ENCODE data around the gene PRDM7. TPM values are rescaled to one million over a fixed set of nuclear protein-coding genes. Genes with fewer than 3 reads are reported as not detected.

Gene PRDM7
- polyA plus RNA-seq, 2 of the 4 experiments (the other 2 are of a cell fraction), result not detected

- Histone ChIP-seq H3K4me3 (peak overlapping the region; percentile 76), H3K4me1 (peaks cover 34% of the 10 kb centered on the region), H3K4me2 (peak overlapping the region; percentile 87), H3K9me3 (no peaks in the 10 kb centered on the region), H3K27ac (peak overlapping the region; percentile 88 to 98)
- ATAC-seq (no peak), FAIRE-seq (no peak), DNase-seq (ENCODE audit: low read depth in 1 of 2, low spot score in 1 of 2) (no peak)
- 25% methylated on average over 9 of the region's 9 CpGs for WGBS (ENCODE audit: missing lambda C conversion rate)
- POLR2A ChIA-PET, result interaction anchor here (0.7 to 2.5 kb wide), 4 partner anchors 11 to 98 kb away, joined by 3 to 17 read pairs (median 4); partner anchors contain the start of gene TUBB3
- TF ChIP-seq POLR2AphosphoS2 (conservative IDR thresholded peaks at IDR 0.05; ENCODE audit: low read length) (no peak), RNF2 (IDR thresholded peaks at IDR 0.05; ENCODE audit: borderline replicate concordance, low read depth) (no peak), POLR2A (IDR thresholded peaks at IDR 0.05; ENCODE audit: low read length) (no peak), CBX2 (IDR thresholded peaks at IDR 0.05; ENCODE audit: borderline replicate concordance, low read depth) (no peak), FOXS1 (CRISPR knock-in tag; IDR thresholded peaks at IDR 0.05) (no peak), RFX5 (IDR thresholded peaks at IDR 0.05) (no peak), TP53 (CRISPR knock-in tag; IDR thresholded peaks at IDR 0.05) (no peak), HEYL (CRISPR knock-in tag; IDR thresholded peaks at IDR 0.05) (no peak), ZSCAN20 (CRISPR knock-in tag; IDR thresholded peaks at IDR 0.05) (no peak), MYC (IDR thresholded peaks at IDR 0.05; ENCODE audit: borderline replicate concordance, low read length) (no peak)
- TF ChIP-seq, protein P1, sequence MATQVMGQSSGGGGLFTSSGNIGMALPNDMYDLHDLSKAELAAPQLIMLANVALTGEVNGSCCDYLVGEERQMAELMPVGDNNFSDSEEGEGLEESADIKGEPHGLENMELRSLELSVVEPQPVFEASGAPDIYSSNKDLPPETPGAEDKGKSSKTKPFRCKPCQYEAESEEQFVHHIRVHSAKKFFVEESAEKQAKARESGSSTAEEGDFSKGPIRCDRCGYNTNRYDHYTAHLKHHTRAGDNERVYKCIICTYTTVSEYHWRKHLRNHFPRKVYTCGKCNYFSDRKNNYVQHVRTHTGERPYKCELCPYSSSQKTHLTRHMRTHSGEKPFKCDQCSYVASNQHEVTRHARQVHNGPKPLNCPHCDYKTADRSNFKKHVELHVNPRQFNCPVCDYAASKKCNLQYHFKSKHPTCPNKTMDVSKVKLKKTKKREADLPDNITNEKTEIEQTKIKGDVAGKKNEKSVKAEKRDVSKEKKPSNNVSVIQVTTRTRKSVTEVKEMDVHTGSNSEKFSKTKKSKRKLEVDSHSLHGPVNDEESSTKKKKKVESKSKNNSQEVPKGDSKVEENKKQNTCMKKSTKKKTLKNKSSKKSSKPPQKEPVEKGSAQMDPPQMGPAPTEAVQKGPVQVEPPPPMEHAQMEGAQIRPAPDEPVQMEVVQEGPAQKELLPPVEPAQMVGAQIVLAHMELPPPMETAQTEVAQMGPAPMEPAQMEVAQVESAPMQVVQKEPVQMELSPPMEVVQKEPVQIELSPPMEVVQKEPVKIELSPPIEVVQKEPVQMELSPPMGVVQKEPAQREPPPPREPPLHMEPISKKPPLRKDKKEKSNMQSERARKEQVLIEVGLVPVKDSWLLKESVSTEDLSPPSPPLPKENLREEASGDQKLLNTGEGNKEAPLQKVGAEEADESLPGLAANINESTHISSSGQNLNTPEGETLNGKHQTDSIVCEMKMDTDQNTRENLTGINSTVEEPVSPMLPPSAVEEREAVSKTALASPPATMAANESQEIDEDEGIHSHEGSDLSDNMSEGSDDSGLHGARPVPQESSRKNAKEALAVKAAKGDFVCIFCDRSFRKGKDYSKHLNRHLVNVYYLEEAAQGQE (IDR thresholded peaks at IDR 0.05), result no peak
- TF ChIP-seq, protein P2, sequence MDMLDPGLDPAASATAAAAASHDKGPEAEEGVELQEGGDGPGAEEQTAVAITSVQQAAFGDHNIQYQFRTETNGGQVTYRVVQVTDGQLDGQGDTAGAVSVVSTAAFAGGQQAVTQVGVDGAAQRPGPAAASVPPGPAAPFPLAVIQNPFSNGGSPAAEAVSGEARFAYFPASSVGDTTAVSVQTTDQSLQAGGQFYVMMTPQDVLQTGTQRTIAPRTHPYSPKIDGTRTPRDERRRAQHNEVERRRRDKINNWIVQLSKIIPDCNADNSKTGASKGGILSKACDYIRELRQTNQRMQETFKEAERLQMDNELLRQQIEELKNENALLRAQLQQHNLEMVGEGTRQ (IDR thresholded peaks at IDR 0.05), result no peak
- TF ChIP-seq, protein P3, sequence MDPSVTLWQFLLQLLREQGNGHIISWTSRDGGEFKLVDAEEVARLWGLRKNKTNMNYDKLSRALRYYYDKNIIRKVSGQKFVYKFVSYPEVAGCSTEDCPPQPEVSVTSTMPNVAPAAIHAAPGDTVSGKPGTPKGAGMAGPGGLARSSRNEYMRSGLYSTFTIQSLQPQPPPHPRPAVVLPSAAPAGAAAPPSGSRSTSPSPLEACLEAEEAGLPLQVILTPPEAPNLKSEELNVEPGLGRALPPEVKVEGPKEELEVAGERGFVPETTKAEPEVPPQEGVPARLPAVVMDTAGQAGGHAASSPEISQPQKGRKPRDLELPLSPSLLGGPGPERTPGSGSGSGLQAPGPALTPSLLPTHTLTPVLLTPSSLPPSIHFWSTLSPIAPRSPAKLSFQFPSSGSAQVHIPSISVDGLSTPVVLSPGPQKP (IDR thresholded peaks at IDR 0.05; ENCODE audit: low read depth, low read length), result no peak
- CTCF ChIA-PET, result interaction anchor here (0.7 to 4.4 kb wide), 19 partner anchors 8 to 101 kb away, joined by 3 to 24 read pairs (median 5); partner anchors contain the start of gene MC1R
Observed at GRCh38 chr16:90020260-90020837, 56.8 kb downstream of the PRDM7 start.

DNA sequence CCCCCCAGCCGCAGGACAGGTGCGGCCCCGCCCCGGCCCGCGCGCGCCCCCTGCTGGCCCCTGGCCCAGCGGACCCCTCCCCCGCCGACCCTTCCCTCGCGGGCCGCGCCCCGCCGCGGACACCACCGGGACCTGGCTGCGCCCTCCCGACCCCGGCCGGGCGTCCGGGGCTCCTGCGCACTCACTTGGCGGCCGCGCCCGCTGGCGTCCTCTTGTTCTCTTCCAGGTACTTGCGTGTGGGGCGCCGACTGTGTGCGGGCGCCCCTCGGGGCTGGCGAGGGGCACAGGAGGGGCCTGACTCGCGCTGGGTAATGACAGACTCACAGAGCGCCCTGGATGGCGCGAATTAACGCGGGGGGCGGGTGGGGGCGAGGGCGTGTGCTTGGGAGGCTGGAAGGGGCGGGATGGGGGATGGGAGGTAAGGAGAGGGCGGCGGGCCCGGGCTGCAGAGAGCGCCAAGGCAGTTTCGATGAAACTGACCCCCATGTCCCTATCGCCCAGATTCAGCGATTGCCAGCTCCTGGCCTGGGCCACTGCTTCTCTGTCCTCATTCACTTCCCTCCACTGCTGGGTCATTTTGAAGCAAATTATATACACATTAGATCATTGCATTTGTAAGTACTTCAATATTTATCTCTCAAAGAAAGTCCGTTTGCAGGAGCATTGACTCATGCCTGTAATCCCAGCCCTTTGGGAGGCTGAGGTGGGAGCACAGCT is 57.4 kb downstream of the PRDM7 start:
- Histone ChIP-seq H3K9me3 (no peaks in the 10 kb centered on the region), H3K4me3 (peak overlapping the region; percentile 76), H3K4me1 (peaks cover 34% of the 10 kb centered on the region), H3K27ac (peak overlapping the region; percentile 88 to 98), H3K4me2 (peak overlapping the region; percentile 87)
- ChIA-PET CTCF (interaction anchor here (1.0 to 4.4 kb wide), 20 partner anchors 9 to 101 kb away, joined by 3 to 24 read pairs (median 5); partner anchors contain the start of gene MC1R), POLR2A (interaction anchor here (0.7 to 2.5 kb wide), 4 partner anchors 11 to 97 kb away, joined by 3 to 17 read pairs (median 4); partner anchors contain the start of gene TUBB3)
- ATAC-seq (peak; percentile 33 to 55), DNase-seq (ENCODE audit: low read depth in 1 of 2, low spot score in 1 of 2) (peak; percentile 47 to 58), FAIRE-seq (no peak)
- TF ChIP-seq, protein P4, sequence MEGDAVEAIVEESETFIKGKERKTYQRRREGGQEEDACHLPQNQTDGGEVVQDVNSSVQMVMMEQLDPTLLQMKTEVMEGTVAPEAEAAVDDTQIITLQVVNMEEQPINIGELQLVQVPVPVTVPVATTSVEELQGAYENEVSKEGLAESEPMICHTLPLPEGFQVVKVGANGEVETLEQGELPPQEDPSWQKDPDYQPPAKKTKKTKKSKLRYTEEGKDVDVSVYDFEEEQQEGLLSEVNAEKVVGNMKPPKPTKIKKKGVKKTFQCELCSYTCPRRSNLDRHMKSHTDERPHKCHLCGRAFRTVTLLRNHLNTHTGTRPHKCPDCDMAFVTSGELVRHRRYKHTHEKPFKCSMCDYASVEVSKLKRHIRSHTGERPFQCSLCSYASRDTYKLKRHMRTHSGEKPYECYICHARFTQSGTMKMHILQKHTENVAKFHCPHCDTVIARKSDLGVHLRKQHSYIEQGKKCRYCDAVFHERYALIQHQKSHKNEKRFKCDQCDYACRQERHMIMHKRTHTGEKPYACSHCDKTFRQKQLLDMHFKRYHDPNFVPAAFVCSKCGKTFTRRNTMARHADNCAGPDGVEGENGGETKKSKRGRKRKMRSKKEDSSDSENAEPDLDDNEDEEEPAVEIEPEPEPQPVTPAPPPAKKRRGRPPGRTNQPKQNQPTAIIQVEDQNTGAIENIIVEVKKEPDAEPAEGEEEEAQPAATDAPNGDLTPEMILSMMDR (IDR thresholded peaks at IDR 0.05), result peak; percentile 92
- TF ChIP-seq TFCP2L1 (CRISPR knock-in tag; IDR thresholded peaks at IDR 0.05) (no peak), POLR2A (IDR thresholded peaks at IDR 0.05; ENCODE audit: low read length) (peak; percentile 13), NR3C1 (IDR thresholded peaks at IDR 0.05) (no peak), RAD21 (conservative IDR thresholded peaks at IDR 0.05 in 1 of 2, IDR thresholded peaks at IDR 0.05 in 1 of 2) (peak in 1 of 2 experiments; percentile 39; a peak in 1 of 5 replicates), CHD4 (IDR thresholded peaks at IDR 0.05; ENCODE audit: borderline replicate concordance) (no peak), JUN (IDR thresholded peaks at IDR 0.05) (peak; percentile 20 to 37; a peak in 2 of 5 replicates), CEBPB (IDR thresholded peaks at IDR 0.05) (no peak), RARB (CRISPR knock-in tag; IDR thresholded peaks at IDR 0.05) (no peak), SMC3 (IDR thresholded peaks at IDR 0.05) (peak; percentile 39)
- TF ChIP-seq, protein P5, sequence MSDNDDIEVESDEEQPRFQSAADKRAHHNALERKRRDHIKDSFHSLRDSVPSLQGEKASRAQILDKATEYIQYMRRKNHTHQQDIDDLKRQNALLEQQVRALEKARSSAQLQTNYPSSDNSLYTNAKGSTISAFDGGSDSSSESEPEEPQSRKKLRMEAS (IDR thresholded peaks at IDR 0.05), result 0 out of 2 replicates have a peak, but pooled peaks have one; percentile 24
- 3% methylated on average over 5 of the region's 57 CpGs for WGBS (ENCODE audit: missing lambda C conversion rate)
